ENCODE measurements around the gene PCDH10.

PCDH10 gene

GRCh38 chr4:133156096-133156495 lies 7.0 kb downstream of the PCDH10 start:
- H3K4me3 Mint-ChIP-seq = no peak overlapping the region
- H3K9me3 Mint-ChIP-seq = peaks cover 0 to 3% of the 10 kb centered on the region in 2 donors
- peaks cover 0 to 4% of the 10 kb centered on the region in 2 donors for H3K36me3 Mint-ChIP-seq
- DNase-seq (no peak), ATAC-seq (replicated peaks) (no peak)
- H3K27ac Mint-ChIP-seq = no peak overlapping the region
- H3K4me1 Mint-ChIP-seq = peaks cover 10 to 14% of the 10 kb centered on the region in 2 donors
- peaks cover 17 to 28% of the 10 kb centered on the region in 2 donors for H3K27me3 Mint-ChIP-seq

DNA sequence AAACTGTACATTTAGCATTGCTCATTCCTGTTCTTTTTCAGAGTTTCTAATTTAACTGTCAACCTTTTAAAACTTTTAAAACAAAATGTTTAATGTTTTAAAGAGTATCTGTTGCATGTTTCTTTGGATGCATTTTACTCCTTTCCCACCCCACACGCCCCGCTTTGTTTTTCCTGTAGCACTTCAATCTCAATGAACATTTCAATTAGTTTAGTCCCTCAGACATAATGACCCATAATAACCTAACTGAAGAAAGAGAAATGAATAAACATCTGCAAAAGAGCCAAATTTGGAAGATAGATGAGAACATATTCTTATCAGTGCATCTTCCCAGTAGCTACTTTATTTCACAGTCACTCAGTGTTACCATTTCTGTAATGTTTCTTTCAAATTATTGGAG lies 7.5 kb downstream of the PCDH10 start:
- H3K9me3 Mint-ChIP-seq = peaks cover 0 to 3% of the 10 kb centered on the region in 2 donors
- peaks cover 0 to 4% of the 10 kb centered on the region in 2 donors for H3K36me3 Mint-ChIP-seq
- ATAC-seq (replicated peaks) (no peak), DNase-seq (no peak)
- H3K27ac Mint-ChIP-seq = no peak overlapping the region
- H3K4me1 Mint-ChIP-seq = peaks cover 9 to 10% of the 10 kb centered on the region in 2 donors
- H3K27me3 Mint-ChIP-seq = peaks cover 13 to 23% of the 10 kb centered on the region in 2 donors
- H3K4me3 Mint-ChIP-seq = no peak overlapping the region

DNA sequence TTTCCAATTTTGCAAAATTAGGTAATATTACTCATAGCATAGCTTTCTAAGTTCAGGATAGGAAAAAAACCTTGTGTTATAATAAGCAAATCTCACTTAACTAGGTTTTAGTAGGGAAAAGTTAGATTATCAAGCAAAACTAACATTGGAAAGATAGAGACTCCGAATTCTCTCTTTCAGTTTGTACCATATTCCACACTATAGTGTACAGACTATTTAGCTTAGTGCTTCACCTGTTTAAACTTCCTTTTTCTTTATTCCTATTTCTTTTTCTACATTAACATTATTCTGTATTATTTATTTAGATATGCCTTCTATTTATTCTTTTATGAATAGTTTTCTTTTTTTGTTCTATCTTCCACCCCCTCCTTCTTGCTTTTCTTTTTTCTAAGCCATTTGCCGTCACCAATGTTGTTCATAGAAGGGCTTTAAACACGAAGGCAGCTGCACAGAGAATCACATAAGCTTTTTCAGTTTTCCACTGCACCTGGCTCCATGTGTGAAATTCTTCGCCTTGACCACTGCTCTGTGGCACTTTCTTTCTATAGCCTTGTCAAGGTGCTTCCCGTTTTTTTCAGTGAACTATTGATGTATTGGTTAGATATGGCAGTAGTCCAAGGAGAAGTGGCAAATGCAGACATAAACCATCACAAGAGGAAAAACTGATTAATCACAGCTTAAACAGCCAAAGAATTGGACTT lies 8.5 kb downstream of the PCDH10 start:
- Mint-ChIP-seq H3K27me3 (peaks cover 5 to 13% of the 10 kb centered on the region in 2 donors), H3K4me3 (no peak overlapping the region), H3K4me1 (peaks cover 4 to 5% of the 10 kb centered on the region in 2 donors), H3K9me3 (peaks cover 0 to 3% of the 10 kb centered on the region in 2 donors), H3K27ac (no peak overlapping the region), H3K36me3 (peaks cover 0 to 4% of the 10 kb centered on the region in 2 donors)
- ATAC-seq (replicated peaks) = no peak
- DNase-seq = no peak

- no peak overlapping the region for H3K27ac Mint-ChIP-seq
- no peaks in the 10 kb centered on the region for H3K9me3 Mint-ChIP-seq
- no peak overlapping the region for H3K4me3 Mint-ChIP-seq
- no peaks in the 10 kb centered on the region for H3K4me1 Mint-ChIP-seq
- no peaks in the 10 kb centered on the region for H3K36me3 Mint-ChIP-seq
- DNase-seq = no peak
- no peaks in the 10 kb centered on the region for H3K27me3 Mint-ChIP-seq
- ATAC-seq (replicated peaks) = no peak
Observed at GRCh38 chr4:133160853-133161252, 11.8 kb downstream of the PCDH10 start.

DNA sequence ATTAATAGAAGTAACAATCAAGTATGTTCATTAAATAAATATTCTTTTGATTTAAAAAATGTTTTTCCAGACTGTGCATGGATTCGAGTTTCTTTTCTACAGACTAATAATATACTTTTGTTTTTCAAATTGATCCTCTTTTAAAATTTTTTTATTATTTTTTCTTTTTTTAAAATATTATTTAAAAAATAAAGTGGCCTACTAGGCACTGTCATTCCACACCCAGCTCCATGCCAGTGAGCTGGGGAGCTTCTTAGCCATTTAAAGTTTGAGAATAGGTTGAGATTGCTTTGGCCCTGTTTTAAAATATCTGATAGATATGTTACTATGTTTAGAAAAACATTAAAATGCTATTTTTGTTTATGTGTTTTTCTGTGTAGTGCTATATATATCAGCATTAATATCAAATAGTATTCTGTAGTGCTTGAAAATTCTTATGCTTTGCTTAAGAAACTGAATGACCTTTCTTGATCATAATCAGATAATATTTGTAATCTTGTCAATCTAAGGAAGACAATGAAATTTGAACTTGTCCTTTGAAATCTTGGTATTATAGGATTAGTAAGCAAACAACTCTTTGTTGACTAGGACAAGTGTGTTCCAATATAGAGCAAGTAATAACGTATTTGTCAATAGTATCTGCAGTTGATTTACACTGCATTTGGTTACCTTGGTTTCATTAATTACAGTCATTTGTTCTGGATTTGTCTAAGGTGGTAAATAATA lies 12.6 kb downstream of the PCDH10 start:
- H3K9me3 Mint-ChIP-seq = no peaks in the 10 kb centered on the region
- DNase-seq = no peak
- no peaks in the 10 kb centered on the region for H3K36me3 Mint-ChIP-seq
- no peak for ATAC-seq (replicated peaks)
- no peaks in the 10 kb centered on the region for H3K4me1 Mint-ChIP-seq
- no peak overlapping the region for H3K4me3 Mint-ChIP-seq
- no peak overlapping the region for H3K27ac Mint-ChIP-seq
- H3K27me3 Mint-ChIP-seq = no peaks in the 10 kb centered on the region

DNA sequence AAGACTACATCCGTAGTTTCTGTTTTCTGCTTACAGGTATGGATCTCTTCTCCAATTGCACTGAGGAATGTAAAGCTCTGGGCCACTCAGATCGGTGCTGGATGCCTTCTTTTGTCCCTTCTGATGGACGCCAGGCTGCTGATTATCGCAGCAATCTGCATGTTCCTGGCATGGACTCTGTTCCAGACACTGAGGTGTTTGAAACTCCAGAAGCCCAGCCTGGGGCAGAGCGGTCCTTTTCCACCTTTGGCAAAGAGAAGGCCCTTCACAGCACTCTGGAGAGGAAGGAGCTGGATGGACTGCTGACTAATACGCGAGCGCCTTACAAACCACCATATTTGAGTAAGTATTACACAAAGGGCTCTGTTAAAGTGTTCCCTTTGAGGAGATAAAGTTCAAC lies 13.8 kb downstream of the PCDH10 start:
- Mint-ChIP-seq H3K4me1 (no peaks in the 10 kb centered on the region), H3K36me3 (no peaks in the 10 kb centered on the region), H3K9me3 (no peaks in the 10 kb centered on the region), H3K27me3 (no peaks in the 10 kb centered on the region), H3K4me3 (no peak overlapping the region), H3K27ac (no peak overlapping the region)
- ATAC-seq (replicated peaks) = no peak
- no peak for DNase-seq

DNA sequence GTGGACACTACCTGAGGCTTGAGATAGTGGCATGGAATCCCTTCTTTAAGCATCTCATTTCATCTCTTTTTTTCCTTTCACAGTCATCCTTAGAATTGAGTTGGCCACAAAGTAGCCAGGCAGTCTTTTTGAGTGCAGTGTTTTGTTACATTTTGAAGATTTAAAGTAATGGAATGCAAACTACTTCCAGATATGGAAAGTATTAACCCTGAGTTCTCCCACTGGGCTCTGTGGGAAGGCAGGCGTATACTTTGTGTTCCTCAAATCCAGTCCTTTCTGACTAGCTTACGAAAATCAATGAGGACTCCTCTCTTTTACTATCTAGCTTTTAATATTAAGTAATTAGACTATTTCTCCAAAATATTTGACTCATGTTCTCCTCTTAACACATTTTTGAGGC lies 29.9 kb downstream of the PCDH10 start:
- no peaks in the 10 kb centered on the region for H3K36me3 Mint-ChIP-seq
- no peak overlapping the region for H3K4me3 Mint-ChIP-seq
- no peaks in the 10 kb centered on the region for H3K27me3 Mint-ChIP-seq
- H3K27ac Mint-ChIP-seq = no peak overlapping the region
- ATAC-seq (replicated peaks) (no peak), DNase-seq (no peak)
- H3K9me3 Mint-ChIP-seq = no peaks in the 10 kb centered on the region
- H3K4me1 Mint-ChIP-seq = no peaks in the 10 kb centered on the region

- DNase-seq (no peak), ATAC-seq (replicated peaks) (no peak)
- Mint-ChIP-seq H3K27ac (no peak overlapping the region), H3K4me3 (no peak overlapping the region), H3K36me3 (no peaks in the 10 kb centered on the region), H3K27me3 (no peaks in the 10 kb centered on the region), H3K4me1 (no peaks in the 10 kb centered on the region), H3K9me3 (no peaks in the 10 kb centered on the region)
Observed at GRCh38 chr4:133186210-133186609, 37.1 kb downstream of the PCDH10 start.

DNA sequence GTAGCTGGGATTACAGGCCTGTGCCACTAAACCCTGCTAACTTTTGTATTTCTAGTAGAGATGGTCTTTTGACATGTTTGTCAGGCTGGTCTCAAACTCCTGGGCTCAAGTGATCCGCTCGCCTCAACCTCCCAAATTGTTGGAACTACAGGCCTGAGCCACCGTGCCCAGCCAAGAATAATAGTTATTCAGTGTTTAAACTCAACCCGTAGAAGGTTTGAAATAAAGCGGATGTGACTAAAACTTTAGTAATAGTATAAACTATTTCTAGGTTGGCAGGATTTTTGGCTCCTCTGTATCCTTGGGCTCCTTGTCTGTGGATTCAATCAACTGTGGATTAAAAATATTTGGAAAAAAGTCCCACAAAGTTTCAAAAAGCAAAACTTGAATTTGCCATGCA lies 37.8 kb downstream of the PCDH10 start:
- Mint-ChIP-seq H3K27me3 (no peaks in the 10 kb centered on the region), H3K4me3 (no peak overlapping the region), H3K27ac (no peak overlapping the region), H3K9me3 (no peaks in the 10 kb centered on the region), H3K4me1 (no peaks in the 10 kb centered on the region), H3K36me3 (no peaks in the 10 kb centered on the region)
- ATAC-seq (replicated peaks) = no peak
- DNase-seq = no peak

- DNase-seq (no peak), ATAC-seq (replicated peaks) (no peak)
- no peaks in the 10 kb centered on the region for H3K9me3 Mint-ChIP-seq
- H3K27ac Mint-ChIP-seq = no peak overlapping the region
- no peak overlapping the region for H3K4me3 Mint-ChIP-seq
- H3K27me3 Mint-ChIP-seq = no peaks in the 10 kb centered on the region
- no peaks in the 10 kb centered on the region for H3K4me1 Mint-ChIP-seq
- no peaks in the 10 kb centered on the region for H3K36me3 Mint-ChIP-seq
Observed at GRCh38 chr4:133188433-133189146, 39.5 kb downstream of the PCDH10 start.

- Mint-ChIP-seq H3K4me1 (no peaks in the 10 kb centered on the region), H3K27ac (no peak overlapping the region), H3K27me3 (no peaks in the 10 kb centered on the region), H3K9me3 (no peaks in the 10 kb centered on the region), H3K4me3 (no peak overlapping the region), H3K36me3 (no peaks in the 10 kb centered on the region)
- DNase-seq (no peak), ATAC-seq (replicated peaks) (no peak)
Observed at GRCh38 chr4:133189147-133189517, 40.0 kb downstream of the PCDH10 start.

DNA sequence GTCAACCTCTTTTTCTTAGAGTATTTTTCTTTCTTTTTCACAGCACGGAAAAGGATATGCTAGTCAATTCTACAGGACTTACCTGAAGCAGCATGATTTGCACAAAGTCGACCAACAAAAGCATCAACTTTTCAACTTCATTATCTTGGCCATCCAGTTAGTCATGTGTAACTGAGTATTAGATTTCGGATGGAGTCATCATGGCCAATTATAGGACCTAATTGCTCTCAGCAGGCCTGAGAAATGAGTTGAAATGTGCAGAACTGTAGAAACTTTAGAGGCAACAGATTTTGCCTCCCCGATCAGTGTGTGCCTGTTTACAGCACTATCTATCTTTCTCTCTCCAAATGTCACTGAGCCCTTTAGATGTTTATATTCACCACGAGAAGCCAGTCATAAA lies 41.0 kb downstream of the PCDH10 start:
- no peak for DNase-seq
- Mint-ChIP-seq H3K4me1 (no peaks in the 10 kb centered on the region), H3K27me3 (no peaks in the 10 kb centered on the region), H3K27ac (no peak overlapping the region), H3K36me3 (no peaks in the 10 kb centered on the region), H3K4me3 (no peak overlapping the region), H3K9me3 (no peaks in the 10 kb centered on the region)
- ATAC-seq (replicated peaks) = no peak

DNA sequence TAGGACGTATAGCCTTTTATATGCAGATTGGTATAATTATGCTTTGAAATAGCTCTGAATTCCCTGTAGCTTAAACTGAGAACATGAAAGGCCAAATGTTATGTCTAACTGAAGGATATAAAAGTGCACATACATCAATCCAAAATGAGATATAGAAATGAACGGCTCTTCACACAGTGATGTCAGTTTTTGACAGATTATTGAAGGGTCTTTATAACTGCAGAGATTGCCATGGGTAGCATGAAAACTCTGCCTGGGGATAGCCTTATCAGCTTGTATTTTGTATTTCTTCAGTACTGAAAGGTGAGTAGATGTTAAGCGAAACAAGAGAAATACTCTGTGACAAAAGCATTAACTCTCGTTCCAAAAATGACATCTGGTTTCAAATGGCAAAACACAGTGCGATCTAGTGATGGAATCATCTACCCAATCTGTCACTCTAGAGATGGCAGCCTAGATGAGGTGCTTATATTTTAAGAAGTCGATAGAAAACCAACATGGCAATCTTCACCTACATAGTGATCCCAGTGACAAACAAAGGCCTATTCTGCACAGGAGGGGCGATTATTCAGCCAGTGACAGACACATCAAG lies 59.7 kb downstream of the PCDH10 start:
- Mint-ChIP-seq H3K4me1 (no peaks in the 10 kb centered on the region), H3K27ac (no peak overlapping the region), H3K9me3 (peaks cover 0 to 3% of the 10 kb centered on the region in 2 donors), H3K36me3 (no peaks in the 10 kb centered on the region), H3K4me3 (no peak overlapping the region), H3K27me3 (no peaks in the 10 kb centered on the region)
- DNase-seq (no peak), ATAC-seq (replicated peaks) (no peak)

DNA sequence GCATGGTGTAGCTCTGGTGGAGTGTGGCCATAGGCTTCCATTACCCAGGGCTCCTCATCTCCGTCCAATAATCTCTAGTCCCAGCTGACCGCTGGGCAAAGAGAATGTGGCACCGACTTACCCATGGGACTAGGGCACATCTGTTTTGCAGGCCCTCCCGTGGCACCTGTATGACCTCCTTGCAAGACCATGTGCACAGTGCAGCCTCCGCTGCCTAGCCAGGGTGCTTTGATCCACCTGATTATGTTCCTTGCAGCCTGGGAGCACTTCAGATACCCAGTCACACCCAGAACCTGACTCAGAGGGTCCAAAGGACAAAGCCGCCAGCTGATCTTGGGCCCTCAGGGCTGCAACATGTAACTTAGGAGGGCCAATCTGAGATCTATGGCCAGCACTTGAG lies 84.8 kb downstream of the PCDH10 start:
- Mint-ChIP-seq H3K36me3 (no peaks in the 10 kb centered on the region), H3K9me3 (peaks cover 5 to 6% of the 10 kb centered on the region in 2 donors), H3K4me3 (no peak overlapping the region), H3K27ac (no peak overlapping the region), H3K4me1 (no peaks in the 10 kb centered on the region), H3K27me3 (no peaks in the 10 kb centered on the region)
- DNase-seq (no peak), ATAC-seq (replicated peaks) (peak in 1 of 2 donors; percentile 34)

Measured in stimulated activated naive B cell treated with anti-CD40 and anti-IgM and Interleukin-4, amounts not matched to agents 10 μg/mL and 1 μg/mL and 100 μg/mL, for 72 hours (primary cell).